Liver (tissue), 9 donors: Measurements from ENCODE around the gene PGAM5. TPM values are rescaled to one million over a fixed set of nuclear protein-coding genes. Genes with fewer than 3 reads are reported as not detected.

Source experiments
- DNase-seq: peaks from one replicate; pipeline ENCODE4 v3.0.0-alpha.2; 2017; ENCODE audit warnings: low spot score
- H3K27ac ChIP-seq, 2 donors: one replicate each; pipeline ENCODE4 v1.7.0; 2013; ENCODE audit warnings: inconsistent platforms in 2 of 2, low read length in 2 of 2, control low read depth in 1 of 2, low read depth in 1 of 2, mild to moderate bottlenecking in 1 of 2
- H3K27me3 ChIP-seq, 4 donors: one replicate each; pipeline versions ENCODE4 v1.6.1 to v1.7.0; 2013; ENCODE audit warnings: low read length in 3 of 4, inconsistent platforms in 1 of 4, mild to moderate bottlenecking in 1 of 4, moderate library complexity in 1 of 4; ENCODE audit not compliant: control insufficient read depth in 4 of 4, insufficient read depth in 4 of 4
- H3K36me3 ChIP-seq, 4 donors: one replicate each; pipeline versions ENCODE4 v1.6.1 to v1.7.0; 2013; ENCODE audit warnings: low read length in 3 of 4, mild to moderate bottlenecking in 3 of 4, low read depth in 1 of 4, moderate library complexity in 1 of 4; ENCODE audit not compliant: control insufficient read depth in 4 of 4, insufficient read depth in 3 of 4
- H3K4me1 ChIP-seq, 4 donors: one replicate each; pipeline versions ENCODE4 v1.6.1 to v1.7.0; 2013; ENCODE audit warnings: low read length in 3 of 4, mild to moderate bottlenecking in 3 of 4, moderate library complexity in 1 of 4; ENCODE audit not compliant: control insufficient read depth in 4 of 4, insufficient read depth in 4 of 4
- H3K4me3 ChIP-seq, 3 donors: one replicate each; pipeline versions ENCODE4 v1.6.1 to v1.7.0; 2013; ENCODE audit warnings: low read length in 3 of 3, control low read depth in 1 of 3, low read depth in 1 of 3, mild to moderate bottlenecking in 1 of 3
- H3K9ac ChIP-seq, 2 donors: one replicate each; pipeline ENCODE4 v1.7.0; 2013; ENCODE audit warnings: low read length in 2 of 2, mild to moderate bottlenecking in 2 of 2, moderate library complexity in 2 of 2, control low read depth in 1 of 2, low read depth in 1 of 2
- H3K9me3 ChIP-seq, 4 donors: one replicate each; pipeline versions ENCODE4 v1.6.1 to v1.7.0; 2013; ENCODE audit warnings: low read length in 3 of 4; ENCODE audit not compliant: control insufficient read depth in 4 of 4
- EGR1 ChIP-seq, 2 donors: IDR thresholded peaks; 2 replicates each; pipeline ENCODE4 v1.6.1; 2016 to 2018; ENCODE audit warnings: antibody characterized with exemption in 2 of 2, low read depth in 2 of 2
- FOXA1 ChIP-seq: IDR thresholded peaks from 2 replicates; pipeline ENCODE4 v1.6.1; 2016; ENCODE audit warnings: antibody characterized with exemption
- GABPA ChIP-seq, 2 donors: IDR thresholded peaks in 1 of 2; conservative IDR thresholded peaks in 1 of 2; 2 replicates each; pipeline ENCODE4 v1.6.1; 2016; ENCODE audit warnings: antibody characterized with exemption in 2 of 2, mild to moderate bottlenecking in 1 of 2, moderate library complexity in 1 of 2
- HNF4A ChIP-seq, 2 donors: conservative IDR thresholded peaks; 2 replicates each; pipeline ENCODE4 v1.6.1; 2016; ENCODE audit warnings: antibody characterized with exemption in 2 of 2, mild to moderate bottlenecking in 2 of 2
- HNF4G ChIP-seq: IDR thresholded peaks from 2 replicates; pipeline ENCODE4 v1.6.1; 2016; ENCODE audit warnings: antibody characterized with exemption
- JUND ChIP-seq, 2 donors: IDR thresholded peaks; 2 replicates each; pipeline ENCODE4 v1.6.1; 2016; ENCODE audit warnings: antibody characterized with exemption in 2 of 2
- NR2F2 ChIP-seq: IDR thresholded peaks from 2 replicates; pipeline ENCODE4 v1.6.1; 2016; ENCODE audit warnings: antibody characterized with exemption
- RAD21 ChIP-seq, 2 donors: IDR thresholded peaks; 2 replicates each; pipeline ENCODE4 v1.6.1; 2016; ENCODE audit warnings: antibody characterized with exemption in 2 of 2, mild to moderate bottlenecking in 2 of 2
- RXRA ChIP-seq, 2 donors: IDR thresholded peaks; 2 replicates each; pipeline ENCODE4 v1.6.1; 2017 to 2018; ENCODE audit warnings: antibody characterized with exemption in 2 of 2, mild to moderate bottlenecking in 1 of 2
- SP1 ChIP-seq: IDR thresholded peaks from 2 replicates; pipeline ENCODE4 v1.6.1; 2018; ENCODE audit warnings: antibody characterized with exemption, mild to moderate bottlenecking
- TAF1 ChIP-seq: conservative IDR thresholded peaks from 2 replicates; pipeline ENCODE4 v1.6.1; 2016; ENCODE audit warnings: antibody characterized with exemption, mild to moderate bottlenecking
- YY1 ChIP-seq: IDR thresholded peaks from 2 replicates; pipeline ENCODE4 v1.6.1; 2016; ENCODE audit warnings: antibody characterized with exemption, mild to moderate bottlenecking
- WGBS: extraction: QIAGEN DNeasy Blood & Tissue Kit; methylation state at CpG from one replicate; pipeline ENCODE4 v1.1.7; 2013; 5-methylcytosine and 5-hydroxymethylcytosine counted together
- polyA plus RNA-seq, 2 donors: library from polyadenylated mRNA; stranded (reverse) in 1 of 2; unstranded in 1 of 2; fragments of 200-250 nt in 1 of 2; fragments of >200 nt in 1 of 2; fragmentation: Nextera tagmentation in 1 of 2; extraction: Ambion mirVana in 1 of 2; gene quantifications; one replicate each; pipeline versions ENCODE4 v1.2.1 to v1.2.3, GENCODE V29; 2013 to 2015
- total RNA-seq, 2 donors: library from RNA; depleted of rRNA; stranded (reverse); fragments of >200 nt; gene quantifications; one replicate each; pipeline ENCODE4 v1.2.3, GENCODE V29; 2014
- TF ChIP-seq, protein P1 (sequence below): fragments of 150-350 bp; IDR thresholded peaks from 2 replicates; pipeline ENCODE4 v1.5.1; 2017; ENCODE audit warnings: improper control_type of control experiment, low read depth, low read length; ENCODE audit not compliant: missing input control
- TF ChIP-seq, protein P2 (sequence below): IDR thresholded peaks from 2 replicates; pipeline ENCODE4 v1.6.1; 2016; ENCODE audit warnings: antibody characterized with exemption, mild to moderate bottlenecking
- TF ChIP-seq, protein P3 (sequence below): IDR thresholded peaks from 2 replicates; pipeline ENCODE4 v1.6.1; 2016; ENCODE audit warnings: antibody characterized with exemption
- TF ChIP-seq, protein P4 (sequence below): IDR thresholded peaks from 2 replicates; pipeline ENCODE4 v1.6.1; 2016; ENCODE audit warnings: antibody characterized with exemption
- TF ChIP-seq, protein P5 (sequence below): IDR thresholded peaks from 2 replicates; pipeline ENCODE4 v1.6.1; 2016; ENCODE audit warnings: antibody characterized with exemption
- donor health status: healthy.
- donor health status: healthy.
- donor health status: healthy.
- donor health status: healthy.
- donor health status: healthy.

The PGAM5 gene
- total and polyA plus RNA-seq, 4 donors: 6.3 to 34.0 (median 22.2) TPM

DNA sequence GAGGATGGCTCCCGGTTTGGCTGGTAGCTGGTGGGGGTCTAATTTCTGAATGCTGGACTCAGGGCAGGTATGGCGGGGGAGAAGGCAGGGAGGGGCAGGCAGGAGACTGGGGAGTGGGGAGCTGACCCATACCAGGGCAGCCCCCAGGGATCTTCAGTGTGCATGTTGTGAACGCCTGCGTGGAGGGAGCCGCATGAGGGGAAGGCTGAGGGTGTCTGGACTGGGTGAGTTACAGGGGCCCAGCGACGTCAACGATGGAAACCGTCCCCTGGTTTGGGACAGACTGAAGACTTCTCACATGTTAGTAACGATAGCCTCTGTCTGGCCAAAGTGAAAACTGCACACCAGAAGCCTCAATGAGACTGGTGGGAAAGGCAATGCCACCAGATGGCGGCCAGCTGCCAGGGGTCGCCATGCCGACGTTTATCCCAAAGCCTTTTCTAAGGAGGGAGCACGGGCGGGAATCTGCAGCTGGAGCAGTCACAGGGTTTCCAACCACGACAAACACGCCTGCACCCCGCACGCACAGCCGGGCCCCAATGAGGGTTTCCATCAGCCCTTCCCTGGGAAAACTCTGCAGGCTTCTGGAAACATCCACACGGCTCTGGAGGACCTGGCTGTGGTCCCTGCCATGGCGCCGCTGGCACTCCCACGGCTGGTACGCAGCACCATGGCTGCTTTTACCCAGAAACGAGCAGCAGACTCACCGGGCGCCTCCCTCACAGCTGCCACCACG lies 14.0 kb downstream of the PGAM5 start:
- Histone ChIP-seq H3K9me3 (no peaks in the 10 kb centered on the region), H3K4me3 (no peak overlapping the region), H3K27ac (no peak overlapping the region), H3K9ac (no peak overlapping the region), H3K4me1 (no peaks in the 10 kb centered on the region), H3K36me3 (peaks cover 25 to 77% (median 37%) of the 10 kb centered on the region in 4 donors), H3K27me3 (no peaks in the 10 kb centered on the region)
- TF ChIP-seq GABPA (IDR thresholded peaks at IDR 0.05 in 1 of 2, conservative IDR thresholded peaks at IDR 0.05 in 1 of 2): no peak
- no peak for TF ChIP-seq EGR1 (IDR thresholded peaks at IDR 0.05; ENCODE audit: low read depth in 2 of 2)
- TF ChIP-seq, protein P1, sequence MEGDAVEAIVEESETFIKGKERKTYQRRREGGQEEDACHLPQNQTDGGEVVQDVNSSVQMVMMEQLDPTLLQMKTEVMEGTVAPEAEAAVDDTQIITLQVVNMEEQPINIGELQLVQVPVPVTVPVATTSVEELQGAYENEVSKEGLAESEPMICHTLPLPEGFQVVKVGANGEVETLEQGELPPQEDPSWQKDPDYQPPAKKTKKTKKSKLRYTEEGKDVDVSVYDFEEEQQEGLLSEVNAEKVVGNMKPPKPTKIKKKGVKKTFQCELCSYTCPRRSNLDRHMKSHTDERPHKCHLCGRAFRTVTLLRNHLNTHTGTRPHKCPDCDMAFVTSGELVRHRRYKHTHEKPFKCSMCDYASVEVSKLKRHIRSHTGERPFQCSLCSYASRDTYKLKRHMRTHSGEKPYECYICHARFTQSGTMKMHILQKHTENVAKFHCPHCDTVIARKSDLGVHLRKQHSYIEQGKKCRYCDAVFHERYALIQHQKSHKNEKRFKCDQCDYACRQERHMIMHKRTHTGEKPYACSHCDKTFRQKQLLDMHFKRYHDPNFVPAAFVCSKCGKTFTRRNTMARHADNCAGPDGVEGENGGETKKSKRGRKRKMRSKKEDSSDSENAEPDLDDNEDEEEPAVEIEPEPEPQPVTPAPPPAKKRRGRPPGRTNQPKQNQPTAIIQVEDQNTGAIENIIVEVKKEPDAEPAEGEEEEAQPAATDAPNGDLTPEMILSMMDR: no peak
- TF ChIP-seq, protein P2, sequence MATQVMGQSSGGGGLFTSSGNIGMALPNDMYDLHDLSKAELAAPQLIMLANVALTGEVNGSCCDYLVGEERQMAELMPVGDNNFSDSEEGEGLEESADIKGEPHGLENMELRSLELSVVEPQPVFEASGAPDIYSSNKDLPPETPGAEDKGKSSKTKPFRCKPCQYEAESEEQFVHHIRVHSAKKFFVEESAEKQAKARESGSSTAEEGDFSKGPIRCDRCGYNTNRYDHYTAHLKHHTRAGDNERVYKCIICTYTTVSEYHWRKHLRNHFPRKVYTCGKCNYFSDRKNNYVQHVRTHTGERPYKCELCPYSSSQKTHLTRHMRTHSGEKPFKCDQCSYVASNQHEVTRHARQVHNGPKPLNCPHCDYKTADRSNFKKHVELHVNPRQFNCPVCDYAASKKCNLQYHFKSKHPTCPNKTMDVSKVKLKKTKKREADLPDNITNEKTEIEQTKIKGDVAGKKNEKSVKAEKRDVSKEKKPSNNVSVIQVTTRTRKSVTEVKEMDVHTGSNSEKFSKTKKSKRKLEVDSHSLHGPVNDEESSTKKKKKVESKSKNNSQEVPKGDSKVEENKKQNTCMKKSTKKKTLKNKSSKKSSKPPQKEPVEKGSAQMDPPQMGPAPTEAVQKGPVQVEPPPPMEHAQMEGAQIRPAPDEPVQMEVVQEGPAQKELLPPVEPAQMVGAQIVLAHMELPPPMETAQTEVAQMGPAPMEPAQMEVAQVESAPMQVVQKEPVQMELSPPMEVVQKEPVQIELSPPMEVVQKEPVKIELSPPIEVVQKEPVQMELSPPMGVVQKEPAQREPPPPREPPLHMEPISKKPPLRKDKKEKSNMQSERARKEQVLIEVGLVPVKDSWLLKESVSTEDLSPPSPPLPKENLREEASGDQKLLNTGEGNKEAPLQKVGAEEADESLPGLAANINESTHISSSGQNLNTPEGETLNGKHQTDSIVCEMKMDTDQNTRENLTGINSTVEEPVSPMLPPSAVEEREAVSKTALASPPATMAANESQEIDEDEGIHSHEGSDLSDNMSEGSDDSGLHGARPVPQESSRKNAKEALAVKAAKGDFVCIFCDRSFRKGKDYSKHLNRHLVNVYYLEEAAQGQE: no peak
- TF ChIP-seq, protein P3, sequence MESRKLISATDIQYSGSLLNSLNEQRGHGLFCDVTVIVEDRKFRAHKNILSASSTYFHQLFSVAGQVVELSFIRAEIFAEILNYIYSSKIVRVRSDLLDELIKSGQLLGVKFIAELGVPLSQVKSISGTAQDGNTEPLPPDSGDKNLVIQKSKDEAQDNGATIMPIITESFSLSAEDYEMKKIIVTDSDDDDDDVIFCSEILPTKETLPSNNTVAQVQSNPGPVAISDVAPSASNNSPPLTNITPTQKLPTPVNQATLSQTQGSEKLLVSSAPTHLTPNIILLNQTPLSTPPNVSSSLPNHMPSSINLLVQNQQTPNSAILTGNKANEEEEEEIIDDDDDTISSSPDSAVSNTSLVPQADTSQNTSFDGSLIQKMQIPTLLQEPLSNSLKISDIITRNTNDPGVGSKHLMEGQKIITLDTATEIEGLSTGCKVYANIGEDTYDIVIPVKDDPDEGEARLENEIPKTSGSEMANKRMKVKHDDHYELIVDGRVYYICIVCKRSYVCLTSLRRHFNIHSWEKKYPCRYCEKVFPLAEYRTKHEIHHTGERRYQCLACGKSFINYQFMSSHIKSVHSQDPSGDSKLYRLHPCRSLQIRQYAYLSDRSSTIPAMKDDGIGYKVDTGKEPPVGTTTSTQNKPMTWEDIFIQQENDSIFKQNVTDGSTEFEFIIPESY: no peak
- no peak for TF ChIP-seq NR2F2
- TF ChIP-seq TAF1: no peak
- TF ChIP-seq SP1: no peak
- TF ChIP-seq HNF4A (conservative IDR thresholded peaks at IDR 0.05): no peak
- WGBS: 93% methylated on average over 30 of the region's 30 CpGs
- no peak for DNase-seq

DNA sequence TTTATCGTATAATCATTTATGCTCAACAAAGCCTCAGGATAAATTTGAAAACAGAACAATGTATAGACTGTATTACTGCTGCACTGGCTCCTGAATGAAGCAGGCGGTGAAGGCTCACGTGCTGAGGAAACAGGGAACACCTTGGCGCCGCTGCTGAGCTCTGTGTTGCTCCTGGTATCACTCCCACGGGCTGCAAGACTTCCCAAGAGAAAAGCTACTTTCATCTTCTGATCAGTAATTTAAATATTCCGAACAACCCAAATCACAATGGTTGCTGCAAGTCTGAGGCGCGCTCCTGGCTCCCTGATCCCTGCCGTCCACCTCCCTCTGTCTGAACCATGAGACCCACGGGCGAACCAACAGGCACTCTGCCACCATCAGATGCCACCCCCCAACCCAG lies 15.7 kb downstream of the PGAM5 start:
- Histone ChIP-seq H3K36me3 (peaks cover 18 to 76% (median 36%) of the 10 kb centered on the region in 4 donors), H3K9ac (no peak overlapping the region), H3K27me3 (no peaks in the 10 kb centered on the region), H3K4me3 (no peak overlapping the region), H3K27ac (no peak overlapping the region), H3K9me3 (no peaks in the 10 kb centered on the region), H3K4me1 (no peaks in the 10 kb centered on the region)
- 97% methylated on average over 12 of the region's 12 CpGs for WGBS
- no peak for DNase-seq
- TF ChIP-seq RXRA (IDR thresholded peaks at IDR 0.05) (no peak), YY1 (no peak), JUND (IDR thresholded peaks at IDR 0.05) (no peak), FOXA1 (no peak), SP1 (no peak), HNF4A (conservative IDR thresholded peaks at IDR 0.05) (no peak), NR2F2 (no peak), TAF1 (no peak), EGR1 (IDR thresholded peaks at IDR 0.05; ENCODE audit: low read depth in 2 of 2) (no peak), RAD21 (IDR thresholded peaks at IDR 0.05) (no peak), GABPA (IDR thresholded peaks at IDR 0.05 in 1 of 2, conservative IDR thresholded peaks at IDR 0.05 in 1 of 2) (no peak), HNF4G (no peak)
- TF ChIP-seq, protein P1: no peak
- TF ChIP-seq, protein P4, sequence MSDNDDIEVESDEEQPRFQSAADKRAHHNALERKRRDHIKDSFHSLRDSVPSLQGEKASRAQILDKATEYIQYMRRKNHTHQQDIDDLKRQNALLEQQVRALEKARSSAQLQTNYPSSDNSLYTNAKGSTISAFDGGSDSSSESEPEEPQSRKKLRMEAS: no peak
- TF ChIP-seq, protein P5, sequence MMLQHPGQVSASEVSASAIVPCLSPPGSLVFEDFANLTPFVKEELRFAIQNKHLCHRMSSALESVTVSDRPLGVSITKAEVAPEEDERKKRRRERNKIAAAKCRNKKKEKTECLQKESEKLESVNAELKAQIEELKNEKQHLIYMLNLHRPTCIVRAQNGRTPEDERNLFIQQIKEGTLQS: no peak
